Measurements from ENCODE around the gene TMEM74B.

DNA sequence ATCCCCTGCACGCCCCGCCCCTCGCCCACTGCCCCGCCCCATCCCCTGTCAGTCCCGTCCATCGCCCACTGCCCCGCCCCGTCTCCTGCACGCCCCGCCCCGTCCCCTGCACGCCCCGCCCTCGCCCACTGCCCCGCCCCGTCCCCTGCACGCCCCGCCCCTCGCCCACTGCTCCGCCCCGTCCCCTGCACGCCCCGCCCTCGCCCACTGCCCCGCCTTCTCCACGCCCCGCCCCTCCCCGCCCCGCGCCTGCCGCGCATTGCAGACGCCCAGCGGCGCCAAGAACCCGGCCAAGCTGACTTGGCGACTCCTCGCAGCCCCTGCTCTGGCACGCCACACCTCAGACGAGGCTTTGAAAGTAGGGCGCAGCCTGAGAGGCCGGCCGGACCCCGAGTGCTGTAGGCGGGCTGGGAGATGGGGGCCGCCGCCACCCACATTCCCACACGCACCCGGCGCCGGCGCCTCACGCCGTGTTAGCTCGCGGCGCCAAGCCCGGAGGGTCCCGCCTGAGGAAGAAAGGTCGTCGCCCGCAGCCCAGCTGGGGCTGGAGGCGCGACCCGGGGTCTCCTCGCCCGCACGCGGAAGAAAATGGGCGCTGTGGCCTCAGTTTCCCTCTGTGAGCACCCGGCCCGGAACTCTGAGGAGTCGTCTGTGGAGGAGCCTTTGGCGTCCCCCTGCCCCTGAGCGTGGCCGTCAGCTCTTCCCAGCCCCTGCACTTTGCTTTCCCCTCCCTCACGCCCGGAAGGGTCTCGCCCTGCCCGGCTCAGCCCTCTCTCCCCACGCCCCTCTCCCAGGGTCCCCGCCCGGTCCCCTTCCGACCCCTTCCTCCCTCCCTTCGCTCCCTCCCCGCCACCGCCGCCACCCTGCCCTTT is 41.2 kb upstream of the TMEM74B start, which contains the start of gene RAD21L1:
- TF ChIP-seq, protein P1, sequence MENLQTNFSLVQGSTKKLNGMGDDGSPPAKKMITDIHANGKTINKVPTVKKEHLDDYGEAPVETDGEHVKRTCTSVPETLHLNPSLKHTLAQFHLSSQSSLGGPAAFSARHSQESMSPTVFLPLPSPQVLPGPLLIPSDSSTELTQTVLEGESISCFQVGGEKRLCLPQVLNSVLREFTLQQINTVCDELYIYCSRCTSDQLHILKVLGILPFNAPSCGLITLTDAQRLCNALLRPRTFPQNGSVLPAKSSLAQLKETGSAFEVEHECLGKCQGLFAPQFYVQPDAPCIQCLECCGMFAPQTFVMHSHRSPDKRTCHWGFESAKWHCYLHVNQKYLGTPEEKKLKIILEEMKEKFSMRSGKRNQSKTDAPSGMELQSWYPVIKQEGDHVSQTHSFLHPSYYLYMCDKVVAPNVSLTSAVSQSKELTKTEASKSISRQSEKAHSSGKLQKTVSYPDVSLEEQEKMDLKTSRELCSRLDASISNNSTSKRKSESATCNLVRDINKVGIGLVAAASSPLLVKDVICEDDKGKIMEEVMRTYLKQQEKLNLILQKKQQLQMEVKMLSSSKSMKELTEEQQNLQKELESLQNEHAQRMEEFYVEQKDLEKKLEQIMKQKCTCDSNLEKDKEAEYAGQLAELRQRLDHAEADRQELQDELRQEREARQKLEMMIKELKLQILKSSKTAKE (IDR thresholded peaks at IDR 0.05; ENCODE audit: low read depth, poor library complexity, severe bottlenecking) = no peak
- TF ChIP-seq ZNF384 (IDR thresholded peaks at IDR 0.05; ENCODE audit: borderline replicate concordance, low read depth, low read length) = no peak
- no peak for TF ChIP-seq POLR2A (IDR thresholded peaks at IDR 0.05; ENCODE audit: low read depth, low read length)
- TF ChIP-seq, protein P2, sequence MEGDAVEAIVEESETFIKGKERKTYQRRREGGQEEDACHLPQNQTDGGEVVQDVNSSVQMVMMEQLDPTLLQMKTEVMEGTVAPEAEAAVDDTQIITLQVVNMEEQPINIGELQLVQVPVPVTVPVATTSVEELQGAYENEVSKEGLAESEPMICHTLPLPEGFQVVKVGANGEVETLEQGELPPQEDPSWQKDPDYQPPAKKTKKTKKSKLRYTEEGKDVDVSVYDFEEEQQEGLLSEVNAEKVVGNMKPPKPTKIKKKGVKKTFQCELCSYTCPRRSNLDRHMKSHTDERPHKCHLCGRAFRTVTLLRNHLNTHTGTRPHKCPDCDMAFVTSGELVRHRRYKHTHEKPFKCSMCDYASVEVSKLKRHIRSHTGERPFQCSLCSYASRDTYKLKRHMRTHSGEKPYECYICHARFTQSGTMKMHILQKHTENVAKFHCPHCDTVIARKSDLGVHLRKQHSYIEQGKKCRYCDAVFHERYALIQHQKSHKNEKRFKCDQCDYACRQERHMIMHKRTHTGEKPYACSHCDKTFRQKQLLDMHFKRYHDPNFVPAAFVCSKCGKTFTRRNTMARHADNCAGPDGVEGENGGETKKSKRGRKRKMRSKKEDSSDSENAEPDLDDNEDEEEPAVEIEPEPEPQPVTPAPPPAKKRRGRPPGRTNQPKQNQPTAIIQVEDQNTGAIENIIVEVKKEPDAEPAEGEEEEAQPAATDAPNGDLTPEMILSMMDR (IDR thresholded peaks at IDR 0.05 in 2 of 3, conservative IDR thresholded peaks at IDR 0.05 in 1 of 3; ENCODE audit: control insufficient read depth in 2 of 3, extremely low read depth in 1 of 3, insufficient read depth in 1 of 3, low read depth in 3 of 3, low read length in 3 of 3) = no peak
- TF ChIP-seq JUND (IDR thresholded peaks at IDR 0.05; ENCODE audit: low read depth, low read length) = no peak
- TF ChIP-seq HDAC2 (IDR thresholded peaks at IDR 0.05) = no peak

Data from GM12878 (cell line).